OCI-LY1 (cell line): Measurements from ENCODE around the gene TRAFD1.

Experiments used
- H2AFZ ChIP-seq: fragments of 200-600 bp; sonication (generic), shearing (Covaris generic); 2 replicates; pipeline ENCODE4 v1.6.0; 2014; ENCODE audit warnings: antibody characterized with exemption, mild to moderate bottlenecking, low read length
- H3F3A ChIP-seq: fragments of 200-600 bp; sonication (generic), shearing (Covaris generic); 2 replicates; pipeline ENCODE4 v1.6.0; 2014; ENCODE audit warnings: mild to moderate bottlenecking, antibody characterized with exemption, low read length, moderate library complexity; ENCODE audit not compliant: insufficient read depth
- H3K27ac ChIP-seq: fragments of 200-600 bp; sonication (generic); 2 replicates; pipeline ENCODE4 v1.5.1; 2014; ENCODE audit warnings: low read length, mixed run types, mild to moderate bottlenecking, low read depth; ENCODE audit not compliant: poor library complexity, severe bottlenecking
- H3K27me3 ChIP-seq: fragments of 200-600 bp; sonication (generic); 2 replicates; pipeline ENCODE4 v1.6.0; 2014; ENCODE audit warnings: antibody characterized with exemption, mild to moderate bottlenecking, low read length, moderate library complexity; ENCODE audit not compliant: insufficient read depth
- H3K36me3 ChIP-seq: fragments of 200-600 bp; sonication (generic); 2 replicates; pipeline ENCODE4 v1.6.1; 2014; ENCODE audit warnings: mild to moderate bottlenecking, antibody characterized with exemption, low read length, moderate library complexity, mixed read lengths; ENCODE audit not compliant: insufficient read depth
- H3K4me1 ChIP-seq: fragments of 200-600 bp; sonication (generic); 2 replicates; pipeline ENCODE4 v1.5.1; 2014; ENCODE audit warnings: mild to moderate bottlenecking, low read length, moderate library complexity; ENCODE audit not compliant: insufficient read depth, severe bottlenecking
- H3K4me2 ChIP-seq: fragments of 200-600 bp; sonication (generic), shearing (Covaris generic); 2 replicates; pipeline ENCODE4 v1.6.1; 2014; ENCODE audit warnings: low read length
- H3K4me3 ChIP-seq: fragments of 200-600 bp; sonication (generic); 2 replicates; pipeline ENCODE4 v1.5.1; 2014; ENCODE audit warnings: low read length, low read depth, mild to moderate bottlenecking, mixed read lengths; ENCODE audit not compliant: poor library complexity, severe bottlenecking
- H3K79me2 ChIP-seq: fragments of 200-600 bp; shearing (Covaris generic); 2 replicates; pipeline ENCODE4 v1.6.1; 2016; ENCODE audit warnings: mixed run types, low read length, mixed read lengths; ENCODE audit not compliant: insufficient read depth
- H3K9ac ChIP-seq: fragments of 200-600 bp; sonication (generic), shearing (Covaris generic); 2 replicates; pipeline ENCODE4 v1.6.1; 2014; ENCODE audit warnings: mild to moderate bottlenecking, low read length, mixed read lengths
- H3K9me2 ChIP-seq: fragments of 200-600 bp; sonication (generic), shearing (Covaris generic); 2 replicates; pipeline ENCODE4 v1.6.1; 2014; ENCODE audit warnings: low read depth, mild to moderate bottlenecking, low read length, mixed read lengths
- H3K9me3 ChIP-seq: fragments of 200-600 bp; shearing (Covaris generic); 2 replicates; pipeline ENCODE4 v1.6.1; 2014; ENCODE audit warnings: low read length, mixed read lengths
- H4K20me1 ChIP-seq: fragments of 200-600 bp; sonication (generic), shearing (Covaris generic); 2 replicates; pipeline ENCODE4 v1.6.0; 2016; ENCODE audit warnings: mild to moderate bottlenecking, low read length; ENCODE audit not compliant: insufficient read depth
- CTCF ChIP-seq: fragments of 200-600 bp; sonication (generic), shearing (Covaris generic); IDR thresholded peaks from 2 replicates; pipeline ENCODE4 v1.5.1; 2017; ENCODE audit warnings: mild to moderate bottlenecking, antibody characterized with exemption, low read length, moderate library complexity, mixed read lengths
- EZH2 ChIP-seq: fragments of 200-600 bp; sonication (generic), shearing (Covaris generic); IDR thresholded peaks from 2 replicates; pipeline ENCODE4 v1.8.0; 2017; ENCODE audit warnings: borderline replicate concordance, mixed run types, mild to moderate bottlenecking, antibody characterized with exemption, low read length, moderate library complexity, mixed read lengths

TRAFD1 gene

GRCh38 chr12:112134731-112135130 lies 9.4 kb downstream of the TRAFD1 start:
- Histone ChIP-seq H3K4me2 (no peak overlapping the region), H3F3A (0 out of 2 replicates have a peak, but pooled peaks cover 6% of the 10 kb centered on the region), H3K36me3 (peaks cover 53% of the 10 kb centered on the region), H3K79me2 (peaks cover 3% of the 10 kb centered on the region; the same call in 1 of the 2 replicates), H3K27me3 (no peaks in the 10 kb centered on the region), H4K20me1 (no peaks in the 10 kb centered on the region), H3K4me1 (peaks cover 12% of the 10 kb centered on the region), H3K27ac (no peak overlapping the region), H3K9me2 (no peaks in the 10 kb centered on the region), H3K4me3 (no peak overlapping the region), H2AFZ (no peak overlapping the region), H3K9me3 (no peaks in the 10 kb centered on the region), H3K9ac (no peak overlapping the region)
- TF ChIP-seq CTCF = no peak
- no peak for TF ChIP-seq EZH2

DNA sequence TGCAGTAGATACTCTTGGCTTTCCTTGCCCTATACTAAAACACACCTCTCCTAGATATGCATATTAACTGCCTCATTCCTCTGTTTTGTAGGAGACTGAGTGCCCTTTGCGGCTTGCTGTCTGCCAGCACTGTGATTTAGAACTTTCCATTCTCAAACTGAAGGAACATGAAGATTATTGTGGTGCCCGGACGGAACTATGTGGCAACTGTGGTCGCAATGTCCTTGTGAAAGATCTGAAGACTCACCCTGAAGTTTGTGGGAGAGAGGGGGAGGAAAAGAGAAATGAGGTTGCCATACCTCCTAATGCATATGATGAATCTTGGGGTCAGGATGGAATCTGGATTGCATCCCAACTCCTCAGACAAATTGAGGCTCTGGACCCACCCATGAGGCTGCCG lies 15.4 kb downstream of the TRAFD1 start:
- Histone ChIP-seq H3K79me2 (no peaks in the 10 kb centered on the region), H3F3A (no peaks in the 10 kb centered on the region), H3K4me3 (no peak overlapping the region), H3K27ac (no peak overlapping the region), H3K4me1 (no peaks in the 10 kb centered on the region), H3K9ac (no peak overlapping the region), H2AFZ (no peak overlapping the region), H3K36me3 (peaks cover 80% of the 10 kb centered on the region), H4K20me1 (no peaks in the 10 kb centered on the region), H3K4me2 (no peak overlapping the region), H3K27me3 (no peaks in the 10 kb centered on the region), H3K9me3 (no peaks in the 10 kb centered on the region), H3K9me2 (no peaks in the 10 kb centered on the region)
- TF ChIP-seq EZH2 (no peak), CTCF (no peak)

- Histone ChIP-seq H3K4me3 (no peak overlapping the region), H3K36me3 (peaks cover 78% of the 10 kb centered on the region), H3F3A (no peaks in the 10 kb centered on the region), H3K27ac (no peak overlapping the region), H3K4me2 (no peak overlapping the region), H3K9ac (no peak overlapping the region), H3K4me1 (no peaks in the 10 kb centered on the region), H3K27me3 (no peaks in the 10 kb centered on the region), H3K79me2 (no peaks in the 10 kb centered on the region), H3K9me2 (no peaks in the 10 kb centered on the region), H2AFZ (no peak overlapping the region), H4K20me1 (no peaks in the 10 kb centered on the region), H3K9me3 (no peaks in the 10 kb centered on the region)
- TF ChIP-seq CTCF (no peak), EZH2 (no peak)
These were observed 20.8 kb downstream of the TRAFD1 start for GRCh38 chr12:112146123-112146522.
